IPS DF 6.9 (cell line): ENCODE results near the gene PRKAG2.

Experiments
- DNase-seq: peaks from one replicate; pipeline ENCODE4 v3.0.0-alpha.2; 2013; ENCODE audit warnings: low read depth, low spot score
- H3K27ac ChIP-seq: one replicate; pipeline ENCODE4 v1.5.1; 2013; ENCODE audit warnings: low read length, control low read depth
- H3K27me3 ChIP-seq: 2 replicates; pipeline ENCODE4 v1.6.1; 2013; ENCODE audit warnings: mild to moderate bottlenecking, low read length; ENCODE audit not compliant: control insufficient read depth, insufficient read depth
- H3K36me3 ChIP-seq: 2 replicates; pipeline ENCODE4 v1.6.1; 2013; ENCODE audit warnings: low read length; ENCODE audit not compliant: control insufficient read depth, insufficient read depth
- H3K4me1 ChIP-seq: 2 replicates; pipeline ENCODE4 v1.6.1; 2013; ENCODE audit warnings: low read length; ENCODE audit not compliant: control insufficient read depth, insufficient read depth
- H3K4me3 ChIP-seq: 2 replicates; pipeline ENCODE4 v1.5.1; 2013; ENCODE audit warnings: mild to moderate bottlenecking, low read length
- H3K9me3 ChIP-seq: 2 replicates; pipeline ENCODE4 v1.6.1; 2013; ENCODE audit warnings: low read length, inconsistent platforms; ENCODE audit not compliant: control insufficient read depth, insufficient read depth
- WGBS: extraction: QIAGEN DNeasy Blood & Tissue Kit; methylation state at CpG from one replicate; pipeline ENCODE4 v1.1.7; 2013; ENCODE audit warnings: mixed read lengths, missing lambda C conversion rate; ENCODE audit not compliant: insufficient read length, insufficient coverage; 5-methylcytosine and 5-hydroxymethylcytosine counted together

PRKAG2 gene

DNA sequence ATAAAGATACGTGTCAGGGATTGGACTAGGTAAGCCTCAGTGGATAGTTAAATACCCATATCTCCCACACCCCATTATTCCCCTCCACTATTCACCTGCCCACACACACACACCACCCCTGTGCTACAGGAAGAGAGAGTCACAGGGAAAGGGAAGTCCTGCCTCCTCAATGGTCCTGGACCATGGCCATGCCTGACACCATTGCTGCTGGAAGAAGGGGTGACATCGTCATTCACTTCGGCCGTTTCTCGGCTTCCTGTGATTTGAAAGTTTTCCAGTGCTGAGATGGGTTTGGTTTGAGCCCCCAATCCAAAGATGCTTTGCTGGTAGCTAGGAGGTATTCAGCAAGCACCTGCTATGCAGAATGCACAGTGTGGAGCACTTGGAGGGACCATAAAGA lies 18.5 kb downstream of the PRKAG2 start:
- no CpG with 5 or more reads among the region's 5 CpGs for WGBS
- H3K9me3 ChIP-seq: no peaks in the 10 kb centered on the region
- H3K4me1 ChIP-seq: no peaks in the 10 kb centered on the region; the same call in 1 of the 2 replicates
- DNase-seq: no peak
- no peaks in the 10 kb centered on the region for H3K27me3 ChIP-seq
- H3K27ac ChIP-seq: no peak overlapping the region
- H3K36me3 ChIP-seq: no peaks in the 10 kb centered on the region
- H3K4me3 ChIP-seq: no peak overlapping the region

DNA sequence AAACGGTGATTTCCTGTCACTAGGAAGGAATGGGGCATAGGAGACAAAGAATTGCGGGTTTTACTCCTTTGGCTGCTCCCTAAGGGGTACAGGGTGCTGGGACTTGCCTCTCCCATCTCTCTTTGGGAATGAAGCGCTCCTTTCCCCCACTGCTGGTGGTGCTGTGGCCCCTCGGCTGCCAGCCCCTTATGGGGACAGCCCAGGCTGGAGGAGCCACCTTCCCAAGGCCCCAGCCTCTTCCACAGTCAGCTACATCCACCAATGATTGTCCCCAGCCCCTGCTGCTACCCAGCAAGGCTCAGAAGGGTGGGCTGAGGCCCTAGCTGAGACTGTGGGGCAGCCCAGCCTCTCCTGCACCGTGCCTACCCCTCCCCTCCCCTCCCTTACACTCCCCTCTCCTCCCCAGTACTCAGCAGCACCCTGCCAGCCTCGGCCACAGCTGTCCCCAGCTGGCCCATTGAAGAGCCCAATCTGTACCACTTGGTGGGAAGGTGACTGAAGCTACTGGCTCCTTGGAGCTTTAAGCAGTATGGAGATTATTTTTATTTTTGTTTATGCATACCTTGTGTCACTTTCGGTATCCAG lies 19.0 kb downstream of the PRKAG2 start:
- Histone ChIP-seq H3K4me1 (no peaks in the 10 kb centered on the region; the same call in 1 of the 2 replicates), H3K4me3 (no peak overlapping the region), H3K36me3 (no peaks in the 10 kb centered on the region), H3K27me3 (no peaks in the 10 kb centered on the region), H3K27ac (no peak overlapping the region), H3K9me3 (no peaks in the 10 kb centered on the region)
- no peak for DNase-seq
- WGBS: no CpG with 5 or more reads among the region's 7 CpGs

DNA sequence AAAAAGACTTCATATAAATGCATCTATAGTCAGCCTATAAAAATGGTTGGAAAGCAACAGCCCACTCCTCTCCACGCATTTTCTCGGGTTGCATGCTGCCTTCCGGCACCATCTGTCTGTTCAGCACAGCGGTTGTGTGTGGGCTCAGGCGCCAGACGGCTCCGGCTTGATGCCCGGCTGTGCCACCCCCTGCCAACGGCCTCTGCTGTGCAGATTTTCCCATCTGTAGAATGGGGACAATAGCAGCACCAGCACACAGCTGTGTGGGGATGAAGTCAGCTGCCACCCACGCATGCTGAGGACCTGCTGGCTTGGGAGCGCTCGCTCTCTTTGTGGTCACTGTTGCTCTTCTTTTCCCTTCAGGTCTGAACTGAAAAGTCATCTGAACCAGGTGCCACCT lies 19.5 kb downstream of the PRKAG2 start:
- Histone ChIP-seq H3K36me3 (no peaks in the 10 kb centered on the region), H3K9me3 (no peaks in the 10 kb centered on the region), H3K27ac (no peak overlapping the region), H3K4me1 (no peaks in the 10 kb centered on the region; the same call in 1 of the 2 replicates), H3K4me3 (no peak overlapping the region), H3K27me3 (no peaks in the 10 kb centered on the region)
- WGBS: no CpG with 5 or more reads among the region's 12 CpGs
- DNase-seq: no peak

DNA sequence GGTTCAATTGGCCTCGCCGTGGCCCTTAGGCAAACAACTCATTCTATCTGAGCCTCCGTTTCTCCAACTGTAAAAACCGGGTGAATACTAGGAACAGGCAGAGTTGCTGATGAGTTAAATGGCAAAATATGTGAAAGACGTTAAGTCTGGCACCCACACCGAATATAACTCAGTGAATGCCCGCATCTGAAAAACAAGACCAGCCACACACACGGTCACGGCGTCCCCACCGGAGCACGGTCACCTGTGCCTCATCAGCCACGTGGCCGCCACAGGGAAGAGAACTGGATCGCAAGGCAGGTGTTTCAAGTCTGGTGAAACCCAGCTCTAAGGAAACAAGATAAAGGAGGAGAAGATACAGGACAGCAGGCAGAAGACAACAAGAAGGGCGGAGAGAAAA lies 20.4 kb downstream of the PRKAG2 start:
- no peak for DNase-seq
- no CpG with 5 or more reads among the region's 16 CpGs for WGBS
- Histone ChIP-seq H3K27me3 (no peaks in the 10 kb centered on the region), H3K36me3 (no peaks in the 10 kb centered on the region), H3K9me3 (no peaks in the 10 kb centered on the region), H3K27ac (no peak overlapping the region), H3K4me1 (no peaks in the 10 kb centered on the region; the same call in 1 of the 2 replicates), H3K4me3 (no peak overlapping the region)

DNA sequence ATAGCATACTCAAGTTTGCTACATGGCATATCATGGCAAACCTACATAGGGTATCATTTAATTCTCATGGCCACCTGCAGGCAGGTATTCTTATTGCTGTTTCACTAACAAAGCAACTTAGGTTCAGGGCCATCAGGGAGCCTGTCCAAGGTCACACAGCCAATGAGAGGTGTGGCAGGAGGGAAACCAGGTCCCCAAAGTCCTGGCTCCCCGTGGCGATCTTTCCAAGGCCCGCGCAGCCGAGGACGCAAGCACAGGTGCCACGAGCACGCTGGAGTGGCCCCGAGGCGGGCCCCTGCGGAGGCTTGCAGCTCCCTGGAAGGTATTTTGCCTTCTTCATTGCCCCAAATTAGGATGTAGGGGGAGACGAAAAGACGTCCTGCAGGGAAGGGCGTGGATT lies 20.8 kb downstream of the PRKAG2 start:
- WGBS: no CpG with 5 or more reads among the region's 14 CpGs

DNA sequence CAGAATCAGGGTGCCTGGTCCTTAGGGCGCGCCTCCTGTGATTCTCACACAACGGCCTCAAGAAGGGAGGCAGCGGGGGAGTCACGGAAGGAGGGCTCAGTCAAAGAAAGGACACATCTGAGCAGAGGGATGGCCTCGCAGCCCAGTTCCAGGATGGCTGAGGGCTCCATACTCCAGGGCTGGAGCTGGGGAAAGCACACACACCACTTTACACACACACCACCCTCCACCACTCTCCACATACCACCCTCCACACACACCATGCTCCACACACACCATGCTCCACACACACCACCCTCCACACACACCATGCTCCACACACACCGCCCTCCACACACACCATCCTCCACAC lies 22.2 kb downstream of the PRKAG2 start:
- Histone ChIP-seq H3K36me3 (no peaks in the 10 kb centered on the region), H3K4me3 (no peak overlapping the region), H3K9me3 (no peaks in the 10 kb centered on the region), H3K27me3 (no peaks in the 10 kb centered on the region), H3K27ac (no peak overlapping the region), H3K4me1 (no peaks in the 10 kb centered on the region; the same call in 1 of the 2 replicates)
- DNase-seq: no peak
- WGBS: no CpG with 5 or more reads among the region's 7 CpGs

More for the DNA sequence above, 20.8 kb downstream of the PRKAG2 start:
- H3K4me1 ChIP-seq: no peaks in the 10 kb centered on the region; the same call in 1 of the 2 replicates
- H3K9me3 ChIP-seq: no peaks in the 10 kb centered on the region
- no peaks in the 10 kb centered on the region for H3K27me3 ChIP-seq
- DNase-seq: no peak
- no peak overlapping the region for H3K27ac ChIP-seq
- H3K4me3 ChIP-seq: no peak overlapping the region
- H3K36me3 ChIP-seq: no peaks in the 10 kb centered on the region

DNA sequence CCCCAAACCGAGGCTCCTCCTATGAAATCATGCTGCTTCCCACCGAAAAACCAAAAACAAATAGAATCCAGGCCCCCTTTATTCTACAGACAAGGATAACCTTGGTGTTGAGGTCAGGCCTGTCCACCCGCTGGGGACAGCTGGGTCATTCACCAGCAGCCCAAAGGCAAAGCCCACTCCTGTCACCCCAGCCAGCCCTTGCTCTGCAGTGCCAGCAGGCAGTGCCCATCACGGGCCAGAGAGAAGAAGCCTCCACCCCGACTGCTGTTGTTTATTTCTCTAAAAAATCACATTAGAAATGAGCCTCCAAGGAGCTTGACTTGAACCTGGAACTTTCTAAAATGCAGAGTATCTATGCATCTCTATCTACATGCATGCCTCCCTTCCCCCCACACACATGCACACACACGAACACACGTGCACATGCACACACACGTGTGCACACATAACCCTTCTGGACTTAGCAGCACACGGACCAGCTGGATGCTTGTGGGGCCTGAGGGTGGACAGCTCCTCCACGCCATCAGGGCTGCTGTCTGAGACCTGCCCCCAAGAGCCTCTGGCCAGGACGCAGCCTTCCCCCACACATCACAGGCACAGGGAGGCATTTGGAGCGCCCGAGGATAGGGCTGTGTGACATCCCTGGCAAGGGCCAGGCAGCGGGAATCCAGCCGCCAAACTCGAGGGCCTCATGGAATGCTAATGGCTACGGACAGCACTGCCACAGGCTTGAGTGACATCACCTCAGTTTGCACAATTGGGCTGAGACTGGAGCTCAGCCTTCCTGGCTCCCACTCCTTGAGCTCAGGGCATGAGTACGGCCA lies 22.8 kb downstream of the PRKAG2 start:
- H3K4me1 ChIP-seq: no peaks in the 10 kb centered on the region; the same call in 1 of the 2 replicates
- no peaks in the 10 kb centered on the region for H3K36me3 ChIP-seq
- no peaks in the 10 kb centered on the region for H3K27me3 ChIP-seq
- no peak overlapping the region for H3K4me3 ChIP-seq
- no peaks in the 10 kb centered on the region for H3K9me3 ChIP-seq
- WGBS: no CpG with 5 or more reads among the region's 18 CpGs
- DNase-seq: no peak
- no peak overlapping the region for H3K27ac ChIP-seq

DNA sequence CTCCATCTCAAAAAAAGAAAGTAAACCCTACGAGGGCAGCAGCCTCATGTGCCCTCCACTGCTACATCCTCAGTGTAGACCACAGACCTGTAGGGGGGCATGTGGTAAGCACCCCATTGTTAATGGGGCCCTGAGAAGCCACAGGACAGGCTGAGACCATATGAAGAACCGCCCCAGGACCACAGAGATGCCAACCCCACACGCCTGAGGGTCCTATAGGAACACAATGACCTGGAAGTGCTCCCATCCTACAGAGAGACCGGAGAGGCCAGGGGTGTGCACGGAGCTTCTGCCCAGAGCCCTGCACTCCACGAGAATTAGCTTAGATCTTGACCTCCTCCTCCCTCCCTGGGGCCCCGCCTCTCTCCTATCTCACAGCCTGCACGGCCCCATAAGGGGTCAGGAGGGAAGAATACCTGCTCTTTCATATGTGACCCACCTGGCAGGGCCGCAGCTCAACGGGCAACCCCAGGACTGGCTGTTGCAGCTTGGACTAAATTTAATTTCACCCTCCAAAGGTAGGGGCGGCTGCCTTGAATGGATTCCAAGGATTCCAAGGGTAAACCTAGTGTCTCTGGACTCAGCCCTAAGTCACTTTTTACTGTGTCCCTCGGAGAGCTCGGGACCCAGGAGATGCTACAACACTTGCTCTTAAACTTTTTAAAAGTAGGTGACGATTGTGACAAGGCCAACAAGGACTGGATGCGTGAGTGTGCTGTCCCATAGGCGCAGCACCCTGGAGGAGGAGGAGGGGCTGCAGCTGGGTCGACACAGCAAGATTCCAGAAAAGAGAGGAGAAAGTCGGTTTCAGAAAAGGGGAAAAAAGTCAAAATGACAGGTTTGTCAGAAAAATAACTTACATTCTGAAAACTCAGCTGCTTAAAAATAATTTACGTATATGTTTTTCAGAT lies 24.2 kb downstream of the PRKAG2 start:
- DNase-seq: no peak

DNA sequence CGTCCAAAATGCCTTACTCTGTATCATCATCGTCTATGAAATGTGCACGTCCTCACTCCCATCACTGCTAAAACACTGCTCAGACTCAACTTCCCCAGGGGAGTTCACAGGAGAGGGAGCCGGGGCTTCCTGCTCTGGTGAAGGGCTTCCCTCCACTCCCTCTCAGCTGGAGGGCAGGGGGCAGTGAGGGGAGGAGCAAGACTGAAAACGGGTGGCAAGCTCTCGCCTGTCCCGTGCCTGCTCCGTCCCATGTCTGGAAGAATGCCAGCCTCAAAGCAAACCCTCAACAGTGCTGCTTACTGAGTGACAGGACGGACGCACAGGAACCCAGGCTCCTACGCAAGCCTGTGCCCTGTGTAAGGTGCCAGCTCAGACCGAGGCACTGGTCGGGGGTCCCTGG lies 25.1 kb downstream of the PRKAG2 start:
- no peaks in the 10 kb centered on the region for H3K27me3 ChIP-seq
- H3K36me3 ChIP-seq: no peaks in the 10 kb centered on the region
- no peak overlapping the region for H3K27ac ChIP-seq
- WGBS: no CpG with 5 or more reads among the region's 13 CpGs
- no peaks in the 10 kb centered on the region; the same call in 1 of the 2 replicates for H3K4me1 ChIP-seq
- DNase-seq: no peak
- H3K4me3 ChIP-seq: no peak overlapping the region
- no peaks in the 10 kb centered on the region for H3K9me3 ChIP-seq

More for the DNA sequence above, 24.2 kb downstream of the PRKAG2 start:
- H3K9me3 ChIP-seq: no peaks in the 10 kb centered on the region
- no peaks in the 10 kb centered on the region; the same call in 1 of the 2 replicates for H3K4me1 ChIP-seq
- WGBS: no CpG with 5 or more reads among the region's 19 CpGs
- H3K36me3 ChIP-seq: no peaks in the 10 kb centered on the region
- H3K27ac ChIP-seq: no peak overlapping the region
- no peak overlapping the region for H3K4me3 ChIP-seq
- no peaks in the 10 kb centered on the region for H3K27me3 ChIP-seq

DNA sequence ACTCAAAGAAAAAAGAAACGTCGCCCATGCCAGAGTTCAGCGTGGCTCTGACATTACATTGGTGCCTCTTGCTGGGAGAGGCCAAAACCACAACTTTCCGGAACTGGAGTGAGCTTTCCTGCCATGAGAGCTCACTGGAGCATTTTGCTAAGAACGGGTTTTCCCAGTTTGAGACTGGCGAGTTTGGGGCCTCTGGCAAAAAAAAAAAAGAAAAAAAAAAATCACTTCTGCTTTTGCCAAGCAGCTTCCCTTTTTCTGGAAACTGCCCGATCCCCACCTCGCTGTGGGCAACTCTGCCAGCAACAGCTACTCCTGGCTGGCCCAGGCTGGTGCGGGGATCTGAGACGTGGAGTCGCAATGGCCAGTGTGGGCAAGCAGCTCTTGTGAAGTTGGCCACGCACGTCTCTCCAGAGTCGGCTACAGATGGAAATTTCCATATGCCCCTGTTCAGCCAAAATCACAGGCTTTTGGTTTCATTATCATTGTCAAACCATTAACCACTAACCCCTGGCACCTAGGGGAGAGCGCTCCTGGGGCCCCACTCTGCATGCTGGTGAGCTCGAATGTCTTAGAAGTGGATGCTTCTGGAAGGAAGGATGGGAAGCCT lies 25.7 kb downstream of the PRKAG2 start:
- no peaks in the 10 kb centered on the region; the same call in 1 of the 2 replicates for H3K4me1 ChIP-seq
- H3K9me3 ChIP-seq: no peaks in the 10 kb centered on the region
- no peak overlapping the region for H3K4me3 ChIP-seq
- WGBS: no CpG with 5 or more reads among the region's 16 CpGs
- no peaks in the 10 kb centered on the region for H3K36me3 ChIP-seq
- no peak for DNase-seq
- H3K27me3 ChIP-seq: no peaks in the 10 kb centered on the region
- H3K27ac ChIP-seq: no peak overlapping the region
